Activated CD4-positive, alpha-beta T cell treated with anti-CD3 and anti-CD28 coated beads, Interleukin-2, Interleukin-6, amounts not matched to agents 100 ng/mL and 50 ng/mL, durations not matched to agents 16 hours and 8 hours (primary cell): ENCODE results near the gene MVK.
"Not testable (repeated sequence)": the region's sequence is repeated elsewhere in the genome, so short reads cannot be mapped to it uniquely, and the experiment has no call there.

Experiments used
- DNase-seq: peaks from one replicate; pipeline ENCODE4 v3.0.0-alpha.2; 2020

MVK gene

GRCh38 chr12:109592195-109592904 lies 18.8 kb downstream of the MVK start:
- DNase-seq: no peak

GRCh38 chr12:109592905-109593272 lies 19.3 kb downstream of the MVK start:
- no peak for DNase-seq

- DNase-seq: no peak
Measured at GRCh38 chr12:109594556-109595317, 21.1 kb downstream of the MVK start.

- DNase-seq: peak; percentile 66
Measured at GRCh38 chr12:109595321-109595902, 21.8 kb downstream of the MVK start.

DNA sequence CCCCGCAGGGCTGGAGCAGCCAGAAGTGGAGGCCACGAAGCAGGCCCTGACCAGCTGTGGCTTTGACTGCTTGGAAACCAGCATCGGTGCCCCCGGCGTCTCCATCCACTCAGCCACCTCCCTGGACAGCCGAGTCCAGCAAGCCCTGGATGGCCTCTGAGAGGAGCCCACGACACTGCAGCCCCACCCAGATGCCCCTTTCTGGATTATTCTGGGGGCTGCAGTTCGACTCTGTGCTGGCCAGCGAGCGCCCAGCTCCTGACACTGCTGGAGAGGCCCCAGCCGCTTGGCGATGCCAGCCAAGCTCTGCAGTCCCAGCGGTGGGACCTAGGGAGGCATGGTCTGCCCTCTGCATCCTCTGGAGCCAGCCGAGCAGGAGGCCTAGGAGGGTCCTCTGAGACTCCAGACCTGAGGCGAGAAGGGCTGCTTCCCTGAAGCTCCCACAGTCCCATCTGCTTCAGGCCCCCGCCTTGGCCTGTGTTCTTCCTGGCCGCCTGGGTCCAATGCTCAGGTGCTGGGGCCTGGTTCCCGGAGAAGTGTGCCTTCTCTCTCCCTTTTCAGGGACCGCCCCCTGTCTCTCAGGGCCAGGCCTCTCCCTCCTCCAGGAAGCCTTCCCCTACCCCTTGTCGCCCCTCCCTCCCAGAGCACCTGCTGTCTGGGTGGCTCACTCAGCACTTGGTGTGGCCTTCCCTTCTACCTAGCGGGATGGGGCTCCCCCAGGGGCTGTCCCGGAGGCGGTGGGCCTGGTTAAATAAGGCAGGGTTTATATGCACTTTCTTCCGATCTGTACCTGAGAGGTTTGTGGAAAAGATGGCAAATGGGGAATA lies 23.0 kb downstream of the MVK start:
- DNase-seq: no peak

- no peak for DNase-seq
Measured at GRCh38 chr12:109597414-109597794, 23.8 kb downstream of the MVK start.

DNA sequence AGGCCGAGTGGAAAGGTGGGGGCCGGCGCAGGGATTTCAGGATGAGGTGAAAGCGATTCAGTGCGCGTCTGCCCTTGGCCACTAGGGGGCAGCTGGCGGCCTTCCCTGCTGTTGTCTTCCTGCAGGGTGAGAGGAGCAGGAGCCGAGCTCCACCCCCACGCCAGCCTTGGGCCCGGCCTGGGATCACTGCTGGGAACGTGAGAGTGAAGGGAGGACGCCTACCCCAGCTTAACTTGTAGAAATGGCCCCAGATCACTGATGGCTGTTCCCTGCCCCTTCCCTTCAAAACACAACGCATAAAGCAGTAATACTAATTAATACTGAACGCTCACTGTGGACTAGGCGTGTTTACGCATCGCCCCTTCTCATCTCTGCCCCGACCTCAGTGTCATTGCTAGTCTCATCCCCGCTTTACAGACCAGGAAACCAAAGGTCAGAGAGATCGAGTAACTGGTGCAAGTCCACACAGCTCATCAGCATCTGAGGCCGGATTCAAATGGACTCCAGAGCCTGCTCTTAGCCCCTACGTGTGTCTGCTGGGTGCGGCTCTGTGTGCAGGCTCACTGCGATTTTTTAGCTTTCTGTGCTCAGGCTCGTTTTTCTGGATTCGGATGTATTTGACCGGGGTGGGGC lies 24.3 kb downstream of the MVK start:
- DNase-seq: peak; percentile 74

DNA sequence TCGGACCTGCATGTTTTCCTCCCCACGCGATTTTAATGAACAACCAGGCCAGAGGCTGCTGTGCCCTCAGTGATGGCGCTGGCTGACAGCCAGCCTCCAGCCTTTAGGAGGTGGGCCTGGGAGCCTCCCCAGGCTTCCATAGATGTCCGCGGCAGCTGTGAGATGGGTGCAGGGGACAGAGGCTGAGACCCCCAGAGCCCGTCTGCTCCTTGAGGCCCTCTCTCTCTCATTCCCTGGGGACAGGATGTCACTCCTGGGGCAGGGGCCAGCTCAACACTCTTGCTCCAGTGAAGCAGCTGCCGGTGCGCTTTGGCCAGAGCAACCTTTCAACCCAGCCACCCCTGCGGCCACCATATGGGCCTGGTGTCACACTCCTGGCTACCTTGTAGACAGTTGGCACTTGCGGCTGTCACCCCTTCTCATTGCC lies 24.8 kb downstream of the MVK start:
- no peak for DNase-seq

GRCh38 chr12:109599087-109599486 lies 25.5 kb downstream of the MVK start:
- DNase-seq: no peak

DNA sequence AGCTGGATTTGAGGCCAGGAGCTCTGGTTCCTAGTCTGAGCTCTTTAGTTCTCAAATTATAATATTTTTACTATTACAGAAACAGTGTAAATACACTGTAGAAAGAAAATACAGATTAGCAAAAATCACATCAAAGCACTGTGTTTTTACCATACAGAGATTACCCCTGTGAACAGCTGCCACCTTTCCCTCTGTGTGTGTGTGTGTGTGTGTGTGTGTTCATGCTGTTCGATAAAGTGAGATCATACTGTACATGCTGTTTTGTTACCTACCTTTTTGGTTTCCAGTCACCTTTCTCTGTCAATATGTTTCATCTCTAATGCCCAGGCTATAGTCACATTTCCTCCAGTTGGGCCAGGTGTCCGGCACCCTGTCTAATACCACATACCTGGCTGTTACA lies 26.9 kb downstream of the MVK start:
- DNase-seq: no peak

- no peak for DNase-seq
Measured at GRCh38 chr12:109600995-109601394, 27.4 kb downstream of the MVK start.

- no peak for DNase-seq
Measured at GRCh38 chr12:109601557-109601956, 28.0 kb downstream of the MVK start.

GRCh38 chr12:109602132-109602531 lies 28.5 kb downstream of the MVK start:
- DNase-seq: not testable (repeated sequence)

- no peak for DNase-seq
Measured at GRCh38 chr12:109604132-109604585, 30.6 kb downstream of the MVK start.

- DNase-seq: no peak
Measured at GRCh38 chr12:109605016-109605415, 31.4 kb downstream of the MVK start.

- DNase-seq: no peak
Measured at GRCh38 chr12:109605599-109606228, 32.1 kb downstream of the MVK start.

GRCh38 chr12:109606320-109607028 lies 32.9 kb downstream of the MVK start:
- DNase-seq: no peak

DNA sequence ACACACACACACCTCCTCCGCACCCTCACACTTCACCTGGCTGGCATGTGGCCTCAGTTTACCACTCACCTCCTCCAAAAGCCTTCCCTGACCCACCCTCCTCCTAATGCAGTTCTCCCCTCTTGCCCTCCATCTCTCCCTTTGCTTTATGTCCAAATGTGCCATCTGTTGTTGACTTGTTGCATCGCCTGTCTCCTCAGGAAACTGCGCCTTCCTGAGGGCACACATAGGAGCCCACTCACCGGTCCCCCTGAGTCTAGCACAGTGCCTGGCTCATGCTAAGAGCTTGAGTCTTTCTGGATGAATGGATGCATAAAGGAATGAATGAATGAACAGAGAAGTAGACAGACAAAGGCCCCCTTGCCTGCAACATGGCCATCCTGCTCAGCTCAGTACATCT lies 34.0 kb downstream of the MVK start:
- DNase-seq: no peak

DNA sequence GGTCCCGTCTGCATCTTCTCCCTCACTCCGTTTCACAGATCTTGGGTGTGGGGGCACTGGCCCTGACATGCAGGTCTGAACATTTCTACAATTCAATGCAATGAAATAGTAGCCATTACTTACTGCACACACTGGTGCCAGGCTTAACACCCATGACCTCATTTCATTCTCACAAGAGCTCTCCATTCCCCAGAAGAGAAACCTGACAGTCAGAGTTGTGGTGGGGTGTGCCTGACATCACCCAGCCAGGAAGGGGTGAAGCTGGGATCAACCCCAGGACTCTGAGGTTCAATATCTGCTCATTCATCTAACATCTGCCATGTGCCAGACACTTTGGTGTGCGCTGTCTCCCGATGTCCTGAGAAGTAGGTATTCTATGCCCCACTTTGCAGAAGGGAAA lies 34.7 kb downstream of the MVK start:
- no peak for DNase-seq

- no peak for DNase-seq
Measured at GRCh38 chr12:109608793-109609192, 35.2 kb downstream of the MVK start.

- no peak for DNase-seq
Measured at GRCh38 chr12:109609342-109609741, 35.7 kb downstream of the MVK start.

DNA sequence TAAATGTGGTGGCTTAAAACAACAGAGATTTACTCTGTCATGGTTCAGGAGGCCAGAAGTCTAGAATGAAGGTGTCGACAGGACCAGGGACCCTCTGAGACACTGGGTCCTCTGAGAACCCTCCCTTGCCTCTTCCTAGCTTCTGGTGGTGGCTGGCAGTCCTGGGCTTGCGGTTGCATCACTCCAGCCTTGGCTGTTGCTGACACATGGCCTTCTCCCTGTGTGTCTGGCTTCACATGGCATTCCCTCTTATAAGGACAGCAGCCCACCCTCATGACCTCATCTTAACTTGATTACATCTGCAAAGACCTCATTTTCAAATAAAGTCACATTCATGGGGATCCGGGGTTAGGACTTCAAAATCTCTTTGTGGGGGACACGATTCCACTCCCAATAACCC lies 36.9 kb downstream of the MVK start:
- no peak for DNase-seq
